ENCODE data around the gene ZNF789.

DNA sequence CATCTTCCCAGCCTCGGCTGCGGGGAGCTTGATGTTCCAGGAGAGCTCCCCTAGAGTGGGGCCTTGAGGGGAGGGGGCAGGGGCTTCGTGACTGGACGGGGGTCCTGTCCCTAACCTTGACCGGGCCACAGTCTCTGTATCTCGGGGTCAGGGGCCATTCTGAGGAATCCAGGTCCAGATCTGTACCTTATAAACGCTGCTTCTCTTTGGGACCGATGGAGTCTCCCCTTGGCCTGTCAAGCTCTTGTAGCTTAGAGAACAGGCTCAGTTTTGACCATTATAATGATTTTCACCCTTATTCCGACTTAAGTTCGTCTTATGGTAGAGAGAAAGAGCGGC lies 32.6 kb downstream of the ZNF789 start:
- TF ChIP-seq GABPA (IDR thresholded peaks at IDR 0.05; ENCODE audit: low read depth, low read length) (no peak), GABPA (CRISPR knock-in tag; IDR thresholded peaks at IDR 0.05; ENCODE audit: low read depth) (no peak; the same call in 1 of the 2 replicates), CREM (IDR thresholded peaks at IDR 0.05) (no peak), CREM (CRISPR knock-in tag; IDR thresholded peaks at IDR 0.05) (no peak), POLR2AphosphoS5 (IDR thresholded peaks at IDR 0.05; ENCODE audit: low read depth, low read length) (no peak), ZNF337 (CRISPR knock-in tag; IDR thresholded peaks at IDR 0.05; ENCODE audit: borderline replicate concordance, low read depth) (no peak), ZNF274 (CRISPR knock-in tag; IDR thresholded peaks at IDR 0.05) (no peak), TEAD3 (CRISPR knock-in tag; optimal IDR thresholded peaks at IDR 0.05; ENCODE audit: borderline replicate concordance) (no peak), U2AF2 (IDR thresholded peaks at IDR 0.05; ENCODE audit: low read depth, low read length) (no peak), ZNF761 (CRISPR knock-in tag; conservative IDR thresholded peaks at IDR 0.05) (no peak), SRF (IDR thresholded peaks at IDR 0.05; ENCODE audit: low read depth, low read length) (no peak), ZNF3 (CRISPR knock-in tag; IDR thresholded peaks at IDR 0.05) (no peak), ZC3H13 (CRISPR knock-in tag; IDR thresholded peaks at IDR 0.05) (no peak)
- TF ChIP-seq, protein P1, sequence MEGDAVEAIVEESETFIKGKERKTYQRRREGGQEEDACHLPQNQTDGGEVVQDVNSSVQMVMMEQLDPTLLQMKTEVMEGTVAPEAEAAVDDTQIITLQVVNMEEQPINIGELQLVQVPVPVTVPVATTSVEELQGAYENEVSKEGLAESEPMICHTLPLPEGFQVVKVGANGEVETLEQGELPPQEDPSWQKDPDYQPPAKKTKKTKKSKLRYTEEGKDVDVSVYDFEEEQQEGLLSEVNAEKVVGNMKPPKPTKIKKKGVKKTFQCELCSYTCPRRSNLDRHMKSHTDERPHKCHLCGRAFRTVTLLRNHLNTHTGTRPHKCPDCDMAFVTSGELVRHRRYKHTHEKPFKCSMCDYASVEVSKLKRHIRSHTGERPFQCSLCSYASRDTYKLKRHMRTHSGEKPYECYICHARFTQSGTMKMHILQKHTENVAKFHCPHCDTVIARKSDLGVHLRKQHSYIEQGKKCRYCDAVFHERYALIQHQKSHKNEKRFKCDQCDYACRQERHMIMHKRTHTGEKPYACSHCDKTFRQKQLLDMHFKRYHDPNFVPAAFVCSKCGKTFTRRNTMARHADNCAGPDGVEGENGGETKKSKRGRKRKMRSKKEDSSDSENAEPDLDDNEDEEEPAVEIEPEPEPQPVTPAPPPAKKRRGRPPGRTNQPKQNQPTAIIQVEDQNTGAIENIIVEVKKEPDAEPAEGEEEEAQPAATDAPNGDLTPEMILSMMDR (CRISPR knock-in tag; IDR thresholded peaks at IDR 0.05), result no peak
- TF ChIP-seq, protein P2, sequence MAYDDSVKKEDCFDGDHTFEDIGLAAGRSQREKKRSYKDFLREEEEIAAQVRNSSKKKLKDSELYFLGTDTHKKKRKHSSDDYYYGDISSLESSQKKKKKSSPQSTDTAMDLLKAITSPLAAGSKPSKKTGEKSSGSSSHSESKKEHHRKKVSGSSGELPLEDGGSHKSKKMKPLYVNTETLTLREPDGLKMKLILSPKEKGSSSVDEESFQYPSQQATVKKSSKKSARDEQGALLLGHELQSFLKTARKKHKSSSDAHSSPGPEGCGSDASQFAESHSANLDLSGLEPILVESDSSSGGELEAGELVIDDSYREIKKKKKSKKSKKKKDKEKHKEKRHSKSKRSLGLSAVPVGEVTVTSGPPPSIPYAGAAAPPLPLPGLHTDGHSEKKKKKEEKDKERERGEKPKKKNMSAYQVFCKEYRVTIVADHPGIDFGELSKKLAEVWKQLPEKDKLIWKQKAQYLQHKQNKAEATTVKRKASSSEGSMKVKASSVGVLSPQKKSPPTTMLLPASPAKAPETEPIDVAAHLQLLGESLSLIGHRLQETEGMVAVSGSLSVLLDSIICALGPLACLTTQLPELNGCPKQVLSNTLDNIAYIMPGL (CRISPR knock-in tag; IDR thresholded peaks at IDR 0.05; ENCODE audit: borderline replicate concordance in 1 of 2, low read depth in 1 of 2), result no peak

Data from HepG2 (cell line).